GM19463 (cell line): Measurements from ENCODE around the gene PRDX6.
"Not testable (repeated sequence)": the region's sequence is repeated elsewhere in the genome, so short reads cannot be mapped to it uniquely, and the experiment has no call there.

Experiments
- ATAC-seq: cut with Tn5 transposase; IDR thresholded peaks from one replicate; pipeline ENCODE4 v1.9.1; 2021; ENCODE audit warnings: mild to moderate bottlenecking, moderate library complexity; ENCODE audit not compliant: unreplicated experiment

The PRDX6 gene, protein sequence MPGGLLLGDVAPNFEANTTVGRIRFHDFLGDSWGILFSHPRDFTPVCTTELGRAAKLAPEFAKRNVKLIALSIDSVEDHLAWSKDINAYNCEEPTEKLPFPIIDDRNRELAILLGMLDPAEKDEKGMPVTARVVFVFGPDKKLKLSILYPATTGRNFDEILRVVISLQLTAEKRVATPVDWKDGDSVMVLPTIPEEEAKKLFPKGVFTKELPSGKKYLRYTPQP

DNA sequence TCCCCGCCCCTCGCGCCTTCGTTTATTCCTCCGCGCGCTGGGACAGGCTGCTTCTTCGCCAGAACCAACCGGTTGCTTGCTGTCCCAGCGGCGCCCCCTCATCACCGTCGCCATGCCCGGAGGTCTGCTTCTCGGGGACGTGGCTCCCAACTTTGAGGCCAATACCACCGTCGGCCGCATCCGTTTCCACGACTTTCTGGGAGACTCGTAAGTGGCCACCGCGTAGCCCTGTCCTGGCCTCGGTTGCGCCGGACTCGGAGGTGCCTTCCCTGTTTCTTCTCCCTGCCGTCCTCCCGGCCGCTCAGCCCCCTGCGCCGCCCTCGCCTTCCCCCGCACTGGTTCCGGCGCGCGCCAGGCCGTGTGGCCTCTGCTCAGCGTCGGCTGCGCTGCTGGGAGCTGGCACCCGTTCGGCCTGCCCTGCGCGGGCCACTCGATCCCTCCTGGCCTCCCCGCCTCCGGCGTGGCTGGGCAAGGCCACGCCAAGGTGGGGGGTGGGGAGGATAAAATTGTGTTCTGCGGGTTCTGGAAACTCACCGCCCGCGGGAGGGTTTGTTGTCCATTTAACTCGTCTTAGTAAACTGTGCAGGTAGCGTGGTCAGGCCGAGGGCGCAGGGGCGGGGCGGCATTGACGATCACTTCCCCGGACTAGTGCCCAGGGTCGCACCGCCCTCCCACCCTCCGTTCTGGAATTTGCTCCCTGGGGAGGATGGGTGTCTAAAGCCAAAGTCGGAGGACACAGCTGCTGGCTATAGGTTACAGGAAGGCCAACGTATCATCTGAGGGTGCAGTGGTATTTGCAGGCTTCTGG lies at the start of gene PRDX6:
TSS of gene PRDX6 (plus strand) at position 50 of the 808 bp plus-strand sequence. CDS start at position 113, 63 bp downstream.
- ATAC-seq: peak; percentile 21

DNA sequence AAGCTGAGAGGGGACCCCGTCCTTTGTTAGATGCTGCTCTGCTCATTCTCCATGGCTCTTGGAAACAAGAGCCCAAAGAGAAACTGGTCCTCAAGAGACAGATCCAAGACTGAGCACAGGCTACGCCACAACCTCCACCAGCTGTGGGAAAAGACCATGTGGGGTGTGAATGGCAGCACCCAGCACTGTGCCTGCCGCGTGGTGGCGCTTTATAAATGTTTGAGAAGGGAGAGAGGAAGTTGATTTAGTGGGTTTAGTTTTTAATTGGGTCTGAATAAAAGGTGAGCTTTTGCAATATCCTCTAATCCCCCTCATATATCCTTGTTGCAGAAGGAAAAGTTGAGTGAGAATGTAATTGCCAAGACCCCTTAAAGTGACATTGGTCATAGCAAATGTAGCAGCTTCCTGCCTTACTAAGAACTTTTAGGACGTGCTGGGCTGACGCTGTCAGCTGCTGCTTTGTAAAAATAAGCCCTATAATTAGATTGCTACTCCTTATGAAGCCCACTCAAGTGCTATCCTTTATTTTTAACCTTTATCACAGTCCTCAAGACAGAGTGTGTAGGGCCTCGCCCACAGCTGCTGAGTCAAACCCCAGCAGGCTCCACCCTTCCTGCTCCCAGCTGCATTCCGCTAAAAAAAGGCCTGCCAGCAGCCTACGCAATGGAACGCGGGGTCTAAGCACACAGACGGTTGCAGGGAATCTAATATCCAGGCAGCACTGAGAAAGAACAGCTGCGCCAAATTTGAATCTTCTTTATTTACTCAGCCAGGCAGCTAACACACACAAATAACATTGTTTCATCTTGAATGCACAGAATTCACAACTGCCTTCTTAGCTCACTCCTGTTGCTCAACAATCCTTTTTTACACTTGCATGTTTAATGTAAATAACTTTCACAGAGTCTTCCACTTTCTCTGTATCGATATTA lies 47.4 kb upstream of the PRDX6 start:
- ATAC-seq: peak; percentile 70

DNA sequence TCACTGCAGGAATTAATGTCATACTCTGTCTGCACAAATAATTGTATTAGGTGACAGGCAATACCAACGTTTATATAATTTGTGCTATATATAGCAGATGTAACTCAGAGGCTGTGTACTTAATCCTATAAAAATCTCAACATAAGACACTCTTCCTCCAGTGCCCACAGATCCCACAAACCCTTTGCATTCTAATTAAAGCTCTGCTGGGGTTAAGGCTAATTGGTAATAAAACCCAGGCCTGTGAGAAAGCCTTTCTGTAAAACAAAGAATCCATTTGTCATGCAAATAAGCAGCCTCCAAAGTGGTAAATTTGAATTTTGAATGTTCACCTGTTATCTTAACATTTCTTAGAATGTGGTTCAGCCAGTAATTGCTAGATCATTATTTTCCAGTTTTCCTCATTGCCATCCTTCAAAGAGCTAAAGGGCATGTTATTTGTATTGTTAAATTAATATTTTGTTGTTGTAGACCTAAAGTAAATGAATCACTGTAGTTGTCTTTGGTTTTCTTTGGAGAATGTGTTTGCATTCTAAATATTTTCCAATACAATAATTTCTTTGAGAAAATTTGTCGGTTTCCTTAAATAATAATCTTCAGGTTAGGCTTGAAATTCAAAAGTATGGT lies 46.3 kb upstream of the PRDX6 start:
- ATAC-seq: no peak

DNA sequence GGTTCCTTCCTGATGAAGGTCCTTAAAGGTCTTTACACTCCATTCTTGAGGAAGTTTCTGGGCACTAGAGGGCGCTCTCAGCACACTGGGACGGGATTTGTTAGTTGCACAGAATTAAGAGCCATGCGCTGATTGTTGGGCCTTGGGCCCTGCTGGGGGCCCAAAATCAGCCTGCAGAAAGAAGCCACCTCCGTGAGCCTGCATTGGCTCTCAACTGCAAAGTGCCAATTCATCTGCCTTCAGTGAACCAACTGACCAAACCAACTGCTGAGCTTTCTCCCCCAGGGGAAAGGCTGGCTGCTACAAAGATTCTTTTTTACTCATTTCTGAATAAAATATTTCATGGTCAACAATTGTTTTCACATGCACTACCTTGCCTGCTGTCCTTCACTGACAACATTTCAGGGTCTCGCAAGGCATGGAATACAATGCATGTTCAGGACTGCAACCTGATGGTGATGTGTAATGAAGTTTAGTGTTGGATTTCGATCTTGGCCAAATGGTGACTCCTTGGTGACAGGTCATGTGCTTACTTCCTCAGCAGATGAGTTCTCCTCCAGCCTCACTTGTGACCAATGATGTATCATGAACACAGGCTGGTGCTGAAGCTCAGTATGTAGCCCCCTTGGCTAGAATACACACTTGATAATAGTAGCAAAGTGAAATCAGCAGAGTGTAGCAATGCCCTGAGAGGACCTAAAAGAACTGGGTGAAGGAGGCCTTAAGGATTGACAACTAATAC lies 45.7 kb upstream of the PRDX6 start:
- ATAC-seq: peak; percentile 56

DNA sequence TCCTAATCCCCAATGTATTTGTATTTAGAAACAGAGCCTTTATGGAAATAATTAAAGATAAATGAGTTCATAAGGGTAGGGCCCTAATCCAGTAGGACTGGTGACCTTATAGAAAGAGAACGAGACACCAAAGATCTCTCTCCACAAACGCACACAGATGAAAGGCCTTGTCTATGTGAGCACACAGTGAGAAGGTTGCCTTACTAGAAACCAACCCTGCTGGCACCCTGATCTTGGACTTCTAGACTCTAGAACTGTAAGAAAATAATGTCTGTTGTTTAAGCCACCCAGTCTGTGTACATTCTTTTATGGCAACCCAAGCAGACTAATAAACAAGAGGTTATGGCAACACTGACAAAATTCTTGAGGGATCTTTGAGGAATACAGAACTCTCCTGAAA lies 44.8 kb upstream of the PRDX6 start:
- ATAC-seq: no peak

DNA sequence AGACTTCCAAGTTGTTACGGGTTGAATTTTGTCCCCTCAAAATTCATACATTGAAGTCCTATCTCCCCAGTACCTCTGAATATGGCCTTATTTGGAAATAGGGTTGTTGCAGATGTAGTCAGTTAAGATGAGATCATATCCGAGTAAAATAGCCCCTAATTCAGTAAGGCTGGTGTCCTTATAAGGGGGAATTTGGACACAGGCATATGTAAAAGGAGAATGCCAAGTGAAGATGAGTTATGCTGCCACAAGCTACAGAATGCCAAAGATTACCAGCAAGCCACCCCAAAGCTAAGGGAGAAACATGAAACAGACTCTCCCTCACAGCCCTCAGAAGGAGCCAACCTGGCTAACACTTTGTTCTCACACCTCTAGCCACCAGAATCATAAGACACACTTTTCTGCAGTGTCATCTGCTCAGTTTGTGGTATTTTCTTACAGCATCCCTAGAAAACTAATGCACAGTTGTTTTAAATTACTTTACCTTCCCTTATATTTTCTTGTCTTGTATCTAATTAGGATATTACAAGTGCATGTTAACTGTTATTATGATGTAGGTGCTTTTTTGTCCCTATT lies 43.3 kb upstream of the PRDX6 start:
- no peak for ATAC-seq

DNA sequence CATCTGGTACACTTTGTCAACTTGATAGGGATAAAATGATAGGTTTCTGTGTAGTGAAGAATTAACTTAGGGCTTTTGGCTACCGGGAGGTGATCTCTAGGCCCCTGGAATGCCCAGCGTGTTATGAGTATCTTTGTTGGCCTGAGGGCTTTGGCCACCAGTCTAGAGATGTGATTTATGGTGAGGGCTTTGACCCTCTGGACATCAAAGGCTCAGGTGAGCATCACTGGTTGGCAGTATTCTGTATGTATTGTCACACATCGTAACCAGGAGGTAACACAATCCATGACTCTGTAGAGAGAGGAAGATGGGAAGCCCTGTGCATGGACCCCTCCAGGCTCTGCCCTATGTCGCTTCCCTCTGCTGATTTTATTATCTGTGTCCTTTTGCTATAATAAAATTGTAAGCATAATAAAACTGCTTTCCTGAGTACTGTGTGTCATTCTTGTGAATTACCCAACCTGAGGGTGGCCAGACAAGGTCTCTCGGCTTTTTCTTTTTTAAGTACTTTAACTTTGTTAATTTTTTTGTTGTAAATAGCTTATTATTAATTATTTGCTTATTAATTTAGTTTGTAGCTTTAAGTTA lies 40.2 kb upstream of the PRDX6 start:
- no peak for ATAC-seq

GRCh38 chr1:173438675-173439074 lies 38.5 kb upstream of the PRDX6 start:
- ATAC-seq: no peak

- ATAC-seq: no peak
These were observed 36.7 kb upstream of the PRDX6 start for GRCh38 chr1:173440430-173440829.

GRCh38 chr1:173444757-173445156 lies 32.4 kb upstream of the PRDX6 start:
- ATAC-seq: no peak

- no peak for ATAC-seq
These were observed 32.0 kb upstream of the PRDX6 start for GRCh38 chr1:173445164-173445563.

DNA sequence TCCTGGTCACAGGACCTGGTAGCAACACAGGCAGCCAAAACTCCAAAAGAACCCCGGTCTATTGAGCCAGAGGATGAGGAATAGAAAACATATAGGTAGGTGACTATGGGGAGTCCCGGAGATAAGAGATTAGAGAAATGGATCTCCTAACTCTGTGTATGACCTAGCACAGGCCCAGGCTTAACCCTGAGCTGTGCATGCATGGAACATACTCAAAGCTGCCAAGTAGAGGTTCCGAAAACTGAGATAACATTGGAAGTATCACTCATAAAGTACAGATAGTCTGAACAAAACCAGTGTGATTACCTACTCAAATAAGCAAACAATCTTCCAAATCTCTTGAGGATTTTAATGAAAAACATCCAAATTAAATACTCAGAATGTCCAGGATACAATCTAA lies 31.5 kb upstream of the PRDX6 start:
- no peak for ATAC-seq

GRCh38 chr1:173447224-173447623 lies 29.9 kb upstream of the PRDX6 start:
- peak; percentile 44 for ATAC-seq

DNA sequence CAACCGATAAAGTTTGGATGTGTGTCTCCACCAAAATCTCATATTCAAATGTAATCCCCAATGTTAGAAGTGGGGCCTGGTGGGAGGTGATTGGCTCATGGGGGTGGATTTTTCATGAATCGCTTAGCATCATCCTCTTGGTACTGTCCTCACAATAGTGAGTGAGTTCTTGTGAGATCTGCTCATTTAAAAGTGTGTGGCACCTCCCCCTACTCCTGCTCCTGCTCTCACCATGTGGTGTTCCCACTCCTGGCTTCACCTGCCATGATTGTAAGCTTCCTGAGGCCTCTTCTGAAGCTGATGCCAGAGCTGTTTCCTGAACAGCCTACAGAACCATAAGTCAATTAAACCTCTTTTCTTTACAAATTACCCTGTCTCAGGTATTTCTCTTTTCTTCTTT lies 28.2 kb upstream of the PRDX6 start:
- no peak for ATAC-seq

DNA sequence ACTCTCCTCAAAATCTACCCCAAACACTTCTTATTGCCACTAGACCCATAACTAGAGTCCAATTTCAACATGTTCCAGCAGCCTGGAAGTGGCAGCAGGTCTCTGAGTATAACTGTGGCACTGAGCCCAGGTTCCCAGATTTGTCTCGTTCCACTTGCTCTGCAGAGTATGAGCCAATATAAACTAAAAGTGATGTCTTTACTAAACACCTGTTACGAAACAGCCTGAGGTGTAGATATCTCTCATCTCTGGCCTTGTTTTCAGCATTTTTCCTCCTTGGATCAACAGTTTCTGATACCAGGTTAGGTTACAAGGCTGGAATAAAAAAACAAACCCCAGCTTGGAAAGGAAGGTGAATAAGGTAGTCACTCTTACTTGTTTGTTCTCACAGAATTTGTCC lies 25.2 kb upstream of the PRDX6 start:
- ATAC-seq: no peak

- ATAC-seq: no peak
These were observed 23.2 kb upstream of the PRDX6 start for GRCh38 chr1:173453982-173454381.

- ATAC-seq: no peak
These were observed 22.1 kb upstream of the PRDX6 start for GRCh38 chr1:173454966-173455524.

GRCh38 chr1:173459885-173460284 lies 17.2 kb upstream of the PRDX6 start:
- ATAC-seq: no peak

DNA sequence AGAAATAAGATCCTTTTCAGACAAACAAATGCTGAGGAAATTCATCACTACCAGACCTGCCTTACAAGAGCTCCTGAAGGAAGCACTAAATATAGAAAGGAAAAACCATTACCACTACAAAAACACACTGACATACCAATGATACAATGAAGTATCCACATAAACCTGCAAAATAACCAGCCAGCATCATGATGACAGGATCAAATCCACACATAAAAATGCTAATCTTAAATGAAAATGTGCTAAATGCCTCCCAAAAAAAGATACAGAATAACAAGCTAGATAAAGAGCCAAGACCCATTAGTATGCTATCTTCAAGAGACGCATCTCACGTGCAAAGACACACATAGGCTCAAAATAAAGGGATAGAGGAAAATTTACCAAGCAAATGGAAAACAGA lies 14.5 kb upstream of the PRDX6 start:
- ATAC-seq: not testable (repeated sequence)
